Prostate gland (tissue), 2 donors: Measurements from ENCODE around the gene PNP.

Experiments
- CTCF ChIP-seq, 4 experiments: fragments of 200-600 bp in 2 of 4; fragments of 450-650 bp in 2 of 4; sonication (generic) in 2 of 4; IDR thresholded peaks; 1 replicate in 3 of 4; 2 replicates in 1 of 4; pipeline ENCODE4 v1.5.1; 2016 to 2019; ENCODE audit warnings: antibody characterized with exemption in 4 of 4, mild to moderate bottlenecking in 2 of 4, moderate library complexity in 2 of 4
- POLR2A ChIP-seq: fragments of 450-650 bp; IDR thresholded peaks from one replicate; pipeline ENCODE4 v1.6.1; 2016; ENCODE audit warnings: antibody characterized with exemption, mild to moderate bottlenecking
- POLR2AphosphoS5 ChIP-seq: sonication (generic); formaldehyde crosslinking; IDR thresholded peaks from one replicate; pipeline ENCODE4 v1.6.1; 2017; ENCODE audit warnings: antibody characterized with exemption

DNA sequence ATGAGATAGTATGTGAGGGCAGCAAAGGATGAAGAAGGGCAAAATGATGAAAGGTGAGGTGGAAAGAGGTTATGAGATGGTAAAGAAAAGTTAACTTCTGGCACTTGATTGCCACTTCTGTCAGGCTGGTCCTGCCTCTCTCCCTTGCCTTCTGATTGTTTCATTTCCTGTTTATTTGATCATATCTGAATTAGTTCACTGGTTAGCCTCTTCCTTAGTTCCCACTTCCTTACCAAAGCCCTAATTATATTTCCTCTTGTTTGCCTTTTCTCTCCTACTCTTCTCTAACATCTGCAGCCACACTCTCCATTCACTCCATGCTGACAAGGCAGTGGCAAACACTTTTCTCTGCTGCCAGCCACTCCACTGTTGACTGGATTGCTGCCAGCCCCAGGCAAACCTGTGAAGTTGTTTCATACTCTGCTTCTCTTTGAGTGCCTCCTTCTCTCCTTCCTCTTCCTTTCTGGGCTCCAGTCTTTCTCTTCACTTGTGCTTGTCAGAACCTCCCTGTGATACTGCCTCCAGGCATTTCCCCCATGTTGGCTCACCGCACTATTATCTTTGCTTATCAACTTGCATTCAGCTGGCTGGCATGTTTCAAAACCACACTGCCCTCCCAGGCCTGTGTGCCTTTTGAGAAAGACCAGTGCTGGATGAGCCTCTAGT is 8.1 kb downstream of the PNP start:
- no peak for TF ChIP-seq CTCF (IDR thresholded peaks at IDR 0.05)
- no peak for TF ChIP-seq POLR2A
- no peak for TF ChIP-seq POLR2AphosphoS5
